ENCODE data around the gene PRDM7. TPM values are rescaled to one million over a fixed set of nuclear protein-coding genes. Genes with fewer than 3 reads are reported as not detected.

Gene PRDM7
- total and polyA plus RNA-seq, 2 of the 8 experiments (the other 6 are each of a cell fraction or from before 2014, with no cell fraction given), result 0.02 TPM; not detected in 1

DNA sequence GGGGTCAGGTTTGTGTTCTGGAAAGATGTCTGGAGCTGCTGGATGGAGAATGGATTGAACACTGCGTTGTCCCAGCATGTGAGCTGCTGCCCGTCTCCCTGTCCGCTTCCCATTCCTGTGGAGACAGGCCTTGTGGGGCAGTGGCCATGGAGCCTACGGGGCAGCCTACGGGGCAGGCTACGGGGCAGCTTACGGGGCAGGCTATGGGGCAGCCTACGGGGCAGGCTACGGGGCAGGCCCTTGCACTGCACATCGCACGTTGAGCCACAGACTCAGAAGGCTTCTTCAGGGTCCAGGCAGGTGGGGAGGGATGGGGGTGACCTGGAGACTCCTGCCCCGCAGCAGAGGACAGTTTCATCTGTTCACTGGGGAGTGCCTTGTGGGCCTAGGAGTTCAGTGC is 48.1 kb downstream of the PRDM7 start:
- H3K4ac ChIP-seq (replicated peaks; ENCODE audit: insufficient read length, low read depth, low read length), result no peak overlapping the region
- no peak overlapping the region for H2AFZ ChIP-seq (ENCODE audit: low read length)
- H2BK20ac ChIP-seq (ENCODE audit: low read length), result no peak overlapping the region
- FAIRE-seq (no peak), DNase-seq (ENCODE audit: low read depth in 1 of 2, low spot score in 2 of 2) (no peak)
- no peak overlapping the region for H4K91ac ChIP-seq (replicated peaks; ENCODE audit: insufficient read length, low read length)
- TF ChIP-seq BCL11A (IDR thresholded peaks at IDR 0.05; ENCODE audit: low read depth in 2 of 2, low read length in 2 of 2) (no peak), CBX8 (IDR thresholded peaks at IDR 0.05; ENCODE audit: borderline replicate concordance, low read depth, low read length) (no peak), ASH2L (IDR thresholded peaks at IDR 0.05; ENCODE audit: low read length) (no peak)
- H2BK5ac ChIP-seq (ENCODE audit: low read depth, low read length), result no peak overlapping the region
- no peak overlapping the region for H3K4me2 ChIP-seq (ENCODE audit: insufficient read depth in 1 of 2, low read depth in 2 of 2, low read length in 2 of 2)
- H4K20me1 ChIP-seq (replicated peaks in 1 of 2; ENCODE audit: control insufficient read depth in 1 of 2, insufficient read depth in 2 of 2, low read length in 2 of 2), result peaks cover 0 to 6% of the 10 kb centered on the region in 2 experiments
- H3K9ac ChIP-seq (replicated peaks in 1 of 4; ENCODE audit: extremely low read depth in 1 of 4, low read depth in 3 of 4, low read length in 3 of 4), result no peak overlapping the region
- H3K56ac ChIP-seq (replicated peaks; ENCODE audit: insufficient read length, low read depth, low read length), result no peak overlapping the region
- H3K36me3 ChIP-seq (ENCODE audit: control insufficient read depth in 2 of 4, insufficient read depth in 4 of 4, low read length in 3 of 4), result peaks cover 2 to 22% (median 15%) of the 10 kb centered on the region in 4 experiments; a peak in 6 of 8 replicates
- peaks cover 0 to 5% (median 2%) of the 10 kb centered on the region in 4 experiments; a peak in 2 of 7 replicates for H3K4me1 ChIP-seq (replicated peaks in 1 of 4; ENCODE audit: control insufficient read depth in 3 of 4, insufficient read depth in 4 of 4, low read length in 3 of 4)
- no peak overlapping the region for H3K18ac ChIP-seq (ENCODE audit: extremely low read depth, low read length)
- H3K27ac ChIP-seq (ENCODE audit: low read depth, low read length), result no peak overlapping the region
- H4K5ac ChIP-seq (ENCODE audit: insufficient read length, low read depth, low read length), result no peak overlapping the region
- H3K9me3 ChIP-seq (ENCODE audit: insufficient read depth in 2 of 2, low read depth in 1 of 2, low read length in 1 of 2), result no peaks in the 10 kb centered on the region
- H4K8ac ChIP-seq (ENCODE audit: extremely low read depth, insufficient read depth, low read length), result no peak overlapping the region; the same call in 1 of the 2 replicates
- H3K23me2 ChIP-seq (ENCODE audit: low read depth, low read length), result 0 out of 2 replicates have a peak, but pooled peaks cover 2% of the 10 kb centered on the region
- no peaks in the 10 kb centered on the region for H3K27me3 ChIP-seq (replicated peaks in 1 of 4; ENCODE audit: control insufficient read depth in 3 of 4, extremely low read depth in 1 of 4, insufficient read depth in 3 of 4, low read length in 3 of 4)
- H2BK120ac ChIP-seq (replicated peaks; ENCODE audit: low read depth, low read length), result no peak overlapping the region
- H3K4me3 ChIP-seq (ENCODE audit: extremely low read depth in 1 of 4, insufficient read depth in 2 of 4, low read depth in 3 of 4, low read length in 4 of 4), result no peak overlapping the region
- no peak overlapping the region for H3K14ac ChIP-seq (ENCODE audit: insufficient read length)
- no peak overlapping the region for H2AK5ac ChIP-seq (ENCODE audit: low read depth, low read length)
- ChIA-PET CTCF (ENCODE audit: partially characterized antibody) (interaction anchor here (0.5 to 1.4 kb wide), 3 partner anchors 53 to 1441 kb away, joined by 3 read pairs; no protein-coding TSS in a partner anchor), POLR2A (ENCODE audit: partially characterized antibody) (interaction anchor here (1.0 to 1.4 kb wide), 2 partner anchors 8 to 11 kb away, joined by 4 to 5 read pairs; no protein-coding TSS in a partner anchor)
- H2BK12ac ChIP-seq (ENCODE audit: low read depth, low read length), result no peak overlapping the region
- H3K79me1 ChIP-seq (ENCODE audit: low read depth, low read length), result no peaks in the 10 kb centered on the region; the same call in 1 of the 2 replicates
- no peaks in the 10 kb centered on the region for H3K79me2 ChIP-seq (ENCODE audit: control insufficient read depth in 1 of 2, insufficient read depth in 2 of 2, low read length in 2 of 2)
- 92% methylated on average over 12 of the region's 12 CpGs; no CpG with 5 or more reads in 1 of the 2 experiments for WGBS, 2 experiments (ENCODE audit: extremely low coverage in 1 of 2, insufficient coverage in 1 of 2, insufficient read length in 1 of 2, insufficient replicate concordance in 2 of 2, low coverage in 1 of 2, low lambda C conversion rate in 2 of 2, missing lambda C conversion rate in 1 of 2)
- no peak overlapping the region for H3K23ac ChIP-seq (ENCODE audit: insufficient read length)
- no peak overlapping the region for H2BK15ac ChIP-seq (ENCODE audit: low read length)

Measured in H1 (cell line).